A549 (cell line): Measurements from ENCODE around the gene CGRRF1. TPM values are rescaled to one million over a fixed set of nuclear protein-coding genes. Genes with fewer than 3 reads are reported as not detected.

ENCODE experiments used
- ATAC-seq, 2 experiments: fragments of 200-7000 bp in 1 of 2; fragments of >200 bp in 1 of 2; cut with Nextera tagmentation in 1 of 2; cut with Tn5 transposase in 1 of 2; 3 replicates each; pipeline versions ENCODE4 v1.8.0 to v1.9.1; 2018 to 2020; ENCODE audit warnings: mild to moderate bottlenecking in 1 of 2, moderate library complexity in 1 of 2
- CTCF ChIA-PET: fragments of 300-600 bp; sonication (Branson Sonifier 250); formaldehyde crosslinking; extraction: SDS; loops from one replicate; lab custom pipeline; 2021; ENCODE audit warnings: antibody characterized with exemption, inconsistent platforms; lab: Yijun Ruan, JAX
- POLR2A ChIA-PET: fragments of 350-600 bp; formaldehyde crosslinking; extraction: SDS; loops from one replicate; lab custom pipeline; 2021; ENCODE audit warnings: antibody characterized with exemption, inconsistent platforms; lab: Yijun Ruan, JAX
- DNase-seq, 2 experiments: peaks; one replicate each; pipeline versions ENCODE4 v3.0.0 to v3.0.0-alpha.2; 2011 to 2016; ENCODE audit warnings: low read depth in 1 of 2, low spot score in 1 of 2
- FAIRE-seq: peaks from 2 replicates; lab custom pipeline; 2011; peaks lifted over from hg19 to GRCh38; lab: Jason Lieb, UNC
- H3K27ac ChIP-seq, 2 experiments: fragments of >200 bp; sonication (Bioruptor Twin); formaldehyde crosslinking; 3 replicates each; pipeline ENCODE4 v1.5.1; 2016 to 2017
- H3K4me1 ChIP-seq: fragments of >200 bp; sonication (Bioruptor Twin); formaldehyde crosslinking; 3 replicates; pipeline ENCODE4 v1.6.1; 2016
- H3K4me2 ChIP-seq: fragments of >200 bp; sonication (Bioruptor Twin); formaldehyde crosslinking; 3 replicates; pipeline ENCODE4 v1.6.1; 2016
- H3K4me3 ChIP-seq: fragments of >200 bp; sonication (Bioruptor Twin); formaldehyde crosslinking; 3 replicates; pipeline ENCODE4 v1.5.1; 2016
- H3K9me3 ChIP-seq: fragments of >200 bp; sonication (Bioruptor Twin); formaldehyde crosslinking; 3 replicates; pipeline ENCODE4 v1.6.1; 2016
- CHD4 ChIP-seq: fragments of 200-600 bp; sonication (generic); IDR thresholded peaks from 2 replicates; pipeline ENCODE4 v1.6.1; 2016; ENCODE audit warnings: antibody characterized with exemption, mild to moderate bottlenecking, borderline replicate concordance
- EHMT2 ChIP-seq: fragments of 200-600 bp; sonication (generic); IDR thresholded peaks from 2 replicates; pipeline ENCODE4 v1.6.1; 2016; ENCODE audit warnings: antibody characterized with exemption, low read depth, mild to moderate bottlenecking, moderate library complexity
- FOSB ChIP-seq: fragments of 250-450 bp; sonication (Bioruptor Pico); IDR thresholded peaks from 2 replicates; pipeline ENCODE4 v1.5.0; 2020; ENCODE audit warnings: mild to moderate bottlenecking, moderate library complexity
- HOXA7 ChIP-seq: fragments of 250-450 bp; sonication (Bioruptor Pico); IDR thresholded peaks from 2 replicates; pipeline ENCODE4 v1.5.0; 2020; ENCODE audit warnings: mild to moderate bottlenecking, moderate library complexity
- JUN ChIP-seq, 2 experiments: fragments of >200 bp; sonication (Bioruptor Twin); formaldehyde crosslinking; IDR thresholded peaks; 2 replicates in 1 of 2; 3 replicates in 1 of 2; pipeline ENCODE4 v1.6.1; 2016 to 2017
- JUNB ChIP-seq: fragments of >200 bp; sonication (Bioruptor Twin); formaldehyde crosslinking; IDR thresholded peaks from 2 replicates; pipeline ENCODE4 v1.6.1; 2016
- KDM1A ChIP-seq: fragments of 200-600 bp; sonication (generic); IDR thresholded peaks from 2 replicates; pipeline ENCODE4 v1.6.1; 2016; ENCODE audit warnings: low read depth, mild to moderate bottlenecking
- MAFK ChIP-seq: fragments of 450-650 bp; IDR thresholded peaks from 2 replicates; pipeline ENCODE4 v1.6.1; 2014; ENCODE audit not compliant: partially characterized antibody
- NR3C1 ChIP-seq: fragments of >200 bp; sonication (Bioruptor Twin); formaldehyde crosslinking; IDR thresholded peaks from 3 replicates; pipeline ENCODE4 v1.6.1; 2017
- POLR2AphosphoS2 ChIP-seq: conservative IDR thresholded peaks from 2 replicates; pipeline ENCODE4 v1.6.1; 2012; ENCODE audit warnings: low read length, improper control_type of control experiment, inconsistent platforms
- RAD21 ChIP-seq, 2 experiments: fragments of >200 bp in 1 of 2; sonication (Bioruptor Twin) in 1 of 2; formaldehyde crosslinking in 1 of 2; IDR thresholded peaks in 1 of 2; conservative IDR thresholded peaks in 1 of 2; 2 replicates in 1 of 2; 3 replicates in 1 of 2; pipeline ENCODE4 v1.6.1; 2012 to 2018; ENCODE audit warnings: inconsistent platforms in 1 of 2
- RCOR1 ChIP-seq: fragments of 150-350 bp; IDR thresholded peaks from 2 replicates; pipeline ENCODE4 v1.6.1; 2014; ENCODE audit warnings: antibody characterized with exemption, low read length, low read depth
- RNF2 ChIP-seq: fragments of 200-600 bp; sonication (generic); IDR thresholded peaks from 2 replicates; pipeline ENCODE4 v1.6.1; 2016; ENCODE audit warnings: low read depth, mild to moderate bottlenecking, antibody characterized with exemption, moderate library complexity, borderline replicate concordance
- SMC3 ChIP-seq: fragments of >200 bp; sonication (Bioruptor Twin); formaldehyde crosslinking; IDR thresholded peaks from 3 replicates; pipeline ENCODE4 v1.6.1; 2018; ENCODE audit warnings: inconsistent platforms
- ZFP36 ChIP-seq: fragments of 450-650 bp; IDR thresholded peaks from 2 replicates; pipeline ENCODE4 v1.6.1; 2014; ENCODE audit warnings: borderline replicate concordance; ENCODE audit not compliant: partially characterized antibody
- WGBS: methylation state at CpG from one replicate; pipeline ENCODE4 v1.1.6; 2017; ENCODE audit errors: missing lambda C conversion rate; 5-methylcytosine and 5-hydroxymethylcytosine counted together
- polyA plus RNA-seq, 4 experiments: library from polyadenylated mRNA; depleted of rRNA in 3 of 4; stranded (reverse); fragments of >200 nt; fragmentation: RNase III in 1 of 4; extraction: RNeasy Plus Mini Kit Qiagen cat#74134 plus additional on column Dnase treatment in 1 of 4; gene quantifications; 2 replicates in 3 of 4; 3 replicates in 1 of 4; pipeline ENCODE4 v1.2.3, GENCODE V29; 2011 to 2017
- TF ChIP-seq, protein P1 (sequence below): IDR thresholded peaks from 2 replicates; pipeline ENCODE4 v1.6.1; 2012; ENCODE audit warnings: low read depth, borderline replicate concordance
- TF ChIP-seq, protein P2 (sequence below): fragments of >200 bp; sonication (Bioruptor Twin); formaldehyde crosslinking; IDR thresholded peaks from 3 replicates; pipeline ENCODE4 v1.5.1; 2016

Gene CGRRF1
- polyA plus RNA-seq, 2 of the 4 experiments (the other 2 are of a cell fraction): 15.8 to 35.4 TPM

DNA sequence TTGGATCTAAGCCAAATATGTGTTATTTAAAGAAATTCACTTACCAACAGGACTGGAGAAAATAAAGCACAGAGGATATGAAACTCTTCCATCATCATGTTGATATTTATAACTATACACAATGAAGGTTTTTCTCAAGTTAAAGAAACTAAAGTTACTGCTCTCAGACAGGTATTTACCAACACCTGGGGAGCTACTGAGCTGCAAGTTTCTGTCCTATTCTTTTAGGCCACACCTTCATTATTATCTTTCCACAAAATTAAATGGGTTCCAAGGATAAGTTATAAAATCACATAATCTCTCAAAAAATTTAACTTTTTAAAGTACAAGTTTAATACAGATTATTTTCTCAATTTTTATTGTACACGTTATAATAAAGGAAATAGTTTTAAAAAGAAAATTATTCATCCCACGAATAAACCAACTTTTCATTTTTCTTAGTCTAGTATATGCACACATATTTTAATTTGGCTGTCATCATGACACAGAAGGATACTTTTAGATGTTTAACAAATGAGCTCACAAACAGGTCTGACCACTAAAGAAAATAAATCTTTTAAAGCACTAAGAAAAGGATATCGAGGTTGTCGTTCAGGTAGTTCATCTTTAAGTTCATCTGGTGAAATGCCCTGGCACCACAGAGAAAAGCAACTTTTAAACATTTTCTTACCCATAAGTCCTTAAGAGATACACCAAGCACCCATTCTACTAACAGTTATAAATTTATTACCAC, 28.7 kb upstream of the CGRRF1 start (continued):
- TF ChIP-seq MAFK (no peak), JUN (IDR thresholded peaks at IDR 0.05) (no peak), RCOR1 (no peak)

DNA sequence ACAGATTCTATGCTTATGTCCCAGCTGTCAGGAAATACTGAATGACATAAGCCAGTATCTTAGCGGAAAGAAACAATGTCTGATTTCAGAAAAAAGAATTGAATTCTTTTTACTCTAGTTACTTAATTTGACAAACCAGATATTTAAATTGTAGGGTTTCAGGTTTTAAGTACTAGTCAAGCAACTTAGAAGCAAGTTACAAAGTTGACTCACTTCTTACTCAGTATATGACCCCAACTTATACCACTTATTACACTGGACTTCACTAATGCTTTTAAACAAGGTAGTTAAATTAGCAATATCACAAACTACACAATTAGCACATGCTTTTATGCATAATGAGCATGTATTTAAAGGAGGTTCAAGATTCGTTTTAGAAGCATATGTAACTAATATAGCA, 28.0 kb upstream of the CGRRF1 start:
- FAIRE-seq (no peak), DNase-seq (no peak), ATAC-seq (no peak)
- Histone ChIP-seq H3K9me3 (no peaks in the 10 kb centered on the region), H3K27ac (no peak overlapping the region), H3K4me3 (no peak overlapping the region), H3K4me2 (no peak overlapping the region), H3K4me1 (peaks cover 19% of the 10 kb centered on the region)
- TF ChIP-seq SMC3: no peak
- ChIA-PET CTCF (no interaction called here), POLR2A (no interaction called here)
- 91% methylated on average over 2 of the region's 2 CpGs for WGBS

DNA sequence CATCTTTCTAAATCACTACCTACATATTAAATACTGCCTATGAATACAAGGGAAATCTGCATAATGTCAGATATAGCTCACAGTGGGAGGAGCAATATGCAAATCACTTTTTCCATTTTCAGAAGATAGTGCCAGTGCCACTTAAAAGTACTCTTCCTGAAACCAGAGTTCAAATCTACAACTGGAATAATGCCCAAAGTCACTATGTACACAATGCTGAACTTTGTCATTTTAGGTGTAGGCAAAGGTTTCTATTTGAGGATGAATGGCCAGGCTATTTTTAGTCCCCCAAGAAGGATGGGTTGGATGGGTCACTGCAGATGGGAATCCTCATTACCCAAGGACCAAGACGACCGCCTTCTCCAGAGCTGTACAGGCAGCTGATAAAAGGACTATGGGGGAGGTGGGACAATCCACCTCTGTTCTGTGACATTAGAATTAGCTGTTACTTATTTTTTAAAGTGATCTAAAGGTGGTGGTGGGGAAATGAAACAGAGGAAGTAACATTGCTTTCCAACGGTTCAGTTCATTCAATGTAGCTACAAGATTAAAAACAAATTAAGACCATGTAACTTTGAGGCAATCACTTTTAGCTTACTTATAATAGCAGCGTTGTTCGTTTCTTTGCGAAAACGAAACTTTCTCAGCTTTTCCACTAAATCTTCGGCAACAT, 26.5 kb upstream of the CGRRF1 start:
- CTCF ChIA-PET: interaction anchor here (1.3 kb wide), 1 partner anchor 290 kb away, joined by 3 read pairs; no protein-coding TSS in a partner anchor
- POLR2A ChIA-PET: no interaction called here
- DNase-seq (no peak), FAIRE-seq (no peak), ATAC-seq (no peak)
- Histone ChIP-seq H3K27ac (no peak overlapping the region), H3K4me2 (peak overlapping the region; percentile 25; the same call in 2 of the 3 replicates), H3K4me3 (no peak overlapping the region), H3K4me1 (peaks cover 29% of the 10 kb centered on the region), H3K9me3 (no peaks in the 10 kb centered on the region)
- 88% methylated on average over 8 of the region's 8 CpGs for WGBS
- TF ChIP-seq RNF2: no peak
- TF ChIP-seq CHD4: no peak
- no peak for TF ChIP-seq HOXA7 (CRISPR knock-in tag)
- TF ChIP-seq JUNB: no peak
- no peak for TF ChIP-seq POLR2AphosphoS2
- no peak for TF ChIP-seq SMC3
- TF ChIP-seq, protein P1, sequence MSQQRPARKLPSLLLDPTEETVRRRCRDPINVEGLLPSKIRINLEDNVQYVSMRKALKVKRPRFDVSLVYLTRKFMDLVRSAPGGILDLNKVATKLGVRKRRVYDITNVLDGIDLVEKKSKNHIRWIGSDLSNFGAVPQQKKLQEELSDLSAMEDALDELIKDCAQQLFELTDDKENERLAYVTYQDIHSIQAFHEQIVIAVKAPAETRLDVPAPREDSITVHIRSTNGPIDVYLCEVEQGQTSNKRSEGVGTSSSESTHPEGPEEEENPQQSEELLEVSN: no peak

DNA sequence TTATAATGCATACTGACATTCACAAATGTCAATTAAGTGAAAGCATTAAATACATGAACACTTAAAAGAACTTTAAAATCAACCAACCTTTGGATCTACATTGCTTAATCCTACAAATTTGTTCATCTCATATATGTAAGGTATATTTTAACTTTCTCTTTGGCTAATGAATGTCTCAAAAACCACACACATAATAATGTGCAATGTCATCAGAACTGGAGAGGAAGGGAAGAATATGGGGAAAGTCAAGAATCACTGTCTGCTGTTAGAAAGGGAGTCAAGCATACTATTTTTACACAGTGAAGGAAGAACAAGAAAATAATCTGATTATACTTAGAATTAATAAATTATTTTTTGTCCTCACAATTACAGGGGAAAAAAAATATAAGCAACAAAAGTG, 25.9 kb upstream of the CGRRF1 start:
- Histone ChIP-seq H3K4me3 (no peak overlapping the region), H3K4me2 (peak overlapping the region; percentile 25; the same call in 1 of the 3 replicates), H3K4me1 (peaks cover 29% of the 10 kb centered on the region), H3K9me3 (no peaks in the 10 kb centered on the region), H3K27ac (no peak overlapping the region)
- ChIA-PET POLR2A (no interaction called here), CTCF (interaction anchor here (1.3 kb wide), 1 partner anchor 289 kb away, joined by 3 read pairs; no protein-coding TSS in a partner anchor)
- TF ChIP-seq KDM1A: no peak
- TF ChIP-seq EHMT2: no peak
- TF ChIP-seq FOSB (CRISPR knock-in tag): no peak
- peak; percentile 83 for TF ChIP-seq MAFK
- TF ChIP-seq, protein P2, sequence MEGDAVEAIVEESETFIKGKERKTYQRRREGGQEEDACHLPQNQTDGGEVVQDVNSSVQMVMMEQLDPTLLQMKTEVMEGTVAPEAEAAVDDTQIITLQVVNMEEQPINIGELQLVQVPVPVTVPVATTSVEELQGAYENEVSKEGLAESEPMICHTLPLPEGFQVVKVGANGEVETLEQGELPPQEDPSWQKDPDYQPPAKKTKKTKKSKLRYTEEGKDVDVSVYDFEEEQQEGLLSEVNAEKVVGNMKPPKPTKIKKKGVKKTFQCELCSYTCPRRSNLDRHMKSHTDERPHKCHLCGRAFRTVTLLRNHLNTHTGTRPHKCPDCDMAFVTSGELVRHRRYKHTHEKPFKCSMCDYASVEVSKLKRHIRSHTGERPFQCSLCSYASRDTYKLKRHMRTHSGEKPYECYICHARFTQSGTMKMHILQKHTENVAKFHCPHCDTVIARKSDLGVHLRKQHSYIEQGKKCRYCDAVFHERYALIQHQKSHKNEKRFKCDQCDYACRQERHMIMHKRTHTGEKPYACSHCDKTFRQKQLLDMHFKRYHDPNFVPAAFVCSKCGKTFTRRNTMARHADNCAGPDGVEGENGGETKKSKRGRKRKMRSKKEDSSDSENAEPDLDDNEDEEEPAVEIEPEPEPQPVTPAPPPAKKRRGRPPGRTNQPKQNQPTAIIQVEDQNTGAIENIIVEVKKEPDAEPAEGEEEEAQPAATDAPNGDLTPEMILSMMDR: no peak
- no peak for TF ChIP-seq RAD21 (conservative IDR thresholded peaks at IDR 0.05 in 1 of 2, IDR thresholded peaks at IDR 0.05 in 1 of 2)
- no peak for TF ChIP-seq NR3C1
- TF ChIP-seq ZFP36: no peak
- no peak for TF ChIP-seq JUNB
- ATAC-seq: no peak
- FAIRE-seq: peak; percentile 90
- DNase-seq: no peak
